ENCODE data around the gene FILIP1L.

GRCh38 chr3:100010087-100010417, 104.2 kb downstream of the FILIP1L start:
- TF ChIP-seq CTCF (IDR thresholded peaks at IDR 0.05) (no peak), POLR2A (IDR thresholded peaks at IDR 0.05) (no peak)
